SK-N-SH treated with all-trans-retinoic acid at 6 μM for 48 hours (cell line): Measurements from ENCODE around the gene HTR4.

ENCODE experiments used
- ATAC-seq: fragments of 200-7000 bp; cut with Tn5 transposase; 3 replicates; pipeline ENCODE4 v1.9.1; 2020; ENCODE audit warnings: mild to moderate bottlenecking, moderate library complexity
- ARNTL ChIP-seq: fragments of 450-650 bp; formaldehyde crosslinking; IDR thresholded peaks from 2 replicates; pipeline ENCODE4 v1.5.0; 2020; ENCODE audit warnings: low read depth, mild to moderate bottlenecking, moderate library complexity, borderline replicate concordance
- BACH2 ChIP-seq: fragments of 250-450 bp; sonication (Bioruptor Pico); IDR thresholded peaks from 2 replicates; pipeline ENCODE4 v1.9.0; 2021; ENCODE audit warnings: mild to moderate bottlenecking, borderline replicate concordance
- CREB5 ChIP-seq: fragments of 250-450 bp; sonication (Bioruptor Pico); IDR thresholded peaks from 2 replicates; pipeline ENCODE4 v1.5.1; 2020; ENCODE audit warnings: low read depth, mild to moderate bottlenecking, moderate library complexity
- CSDC2 ChIP-seq: fragments of 250-450 bp; sonication (Bioruptor Pico); IDR thresholded peaks from 2 replicates; pipeline ENCODE4 v1.5.0; 2020; ENCODE audit warnings: mild to moderate bottlenecking, moderate library complexity
- CSRNP3 ChIP-seq: fragments of 250-450 bp; sonication (Bioruptor Pico); IDR thresholded peaks from 2 replicates; pipeline ENCODE4 v1.5.1; 2021; ENCODE audit warnings: mild to moderate bottlenecking, moderate library complexity
- ESRRG ChIP-seq: fragments of 250-450 bp; sonication (Bioruptor Pico); IDR thresholded peaks from 2 replicates; pipeline ENCODE4 v1.6.1; 2021; ENCODE audit warnings: mild to moderate bottlenecking
- ISL1 ChIP-seq: fragments of 250-450 bp; sonication (Bioruptor Pico); IDR thresholded peaks from 2 replicates; pipeline ENCODE4 v2.1.2; 2022; ENCODE audit warnings: mild to moderate bottlenecking, moderate library complexity
- PATZ1 ChIP-seq: fragments of 250-450 bp; sonication (Bioruptor Pico); IDR thresholded peaks from 2 replicates; pipeline ENCODE4 v1.8.0; 2020; ENCODE audit warnings: mild to moderate bottlenecking, moderate library complexity, borderline replicate concordance
- POU6F1 ChIP-seq: fragments of 250-450 bp; sonication (Bioruptor Pico); IDR thresholded peaks from 2 replicates; pipeline ENCODE4 v1.8.0; 2021; ENCODE audit warnings: low read depth, mild to moderate bottlenecking, moderate library complexity, borderline replicate concordance
- RARB ChIP-seq: fragments of 250-450 bp; sonication (Bioruptor Pico); IDR thresholded peaks from 2 replicates; pipeline ENCODE4 v1.8.0; 2021; ENCODE audit warnings: mild to moderate bottlenecking, moderate library complexity
- TCF4 ChIP-seq: fragments of 250-450 bp; sonication (Bioruptor Pico); IDR thresholded peaks from 2 replicates; pipeline ENCODE4 v1.8.0; 2021; ENCODE audit warnings: mild to moderate bottlenecking, moderate library complexity, borderline replicate concordance
- TSHZ2 ChIP-seq: fragments of 250-450 bp; sonication (Bioruptor Pico); IDR thresholded peaks from 2 replicates; pipeline ENCODE4 v1.5.0; 2020; ENCODE audit warnings: mild to moderate bottlenecking, moderate library complexity
- ZC3H10 ChIP-seq: fragments of 250-450 bp; sonication (Bioruptor Pico); IDR thresholded peaks from 2 replicates; pipeline ENCODE4 v1.5.1; 2021; ENCODE audit warnings: mild to moderate bottlenecking, moderate library complexity
- ZFP3 ChIP-seq: fragments of 250-450 bp; sonication (Bioruptor Pico); IDR thresholded peaks from 2 replicates; pipeline ENCODE4 v1.5.0; 2020; ENCODE audit warnings: mild to moderate bottlenecking, moderate library complexity
- ZFP30 ChIP-seq: fragments of 450-650 bp; formaldehyde crosslinking; IDR thresholded peaks from 2 replicates; pipeline ENCODE4 v1.5.0; 2022; ENCODE audit warnings: mild to moderate bottlenecking, moderate library complexity
- ZNF565 ChIP-seq: fragments of 450-650 bp; formaldehyde crosslinking; conservative IDR thresholded peaks from 2 replicates; pipeline ENCODE4 v1.5.0; 2020; ENCODE audit warnings: low read depth, mild to moderate bottlenecking, moderate library complexity
- ZNF70 ChIP-seq: fragments of 450-650 bp; formaldehyde crosslinking; IDR thresholded peaks from 2 replicates; pipeline ENCODE4 v1.5.0; 2020; ENCODE audit warnings: mild to moderate bottlenecking, moderate library complexity
- ZNF8 ChIP-seq: fragments of 450-650 bp; formaldehyde crosslinking; IDR thresholded peaks from 2 replicates; pipeline ENCODE4 v1.5.0; 2020; ENCODE audit warnings: mild to moderate bottlenecking, moderate library complexity

Gene HTR4

GRCh38 chr5:148639081-148639480 lies 15.2 kb downstream of the HTR4 start:
- TF ChIP-seq ZNF8 (CRISPR knock-in tag) (no peak), CSDC2 (CRISPR knock-in tag) (no peak), BACH2 (CRISPR knock-in tag) (no peak), ZFP30 (no peak), TCF4 (CRISPR knock-in tag) (no peak), RARB (CRISPR knock-in tag) (no peak), PATZ1 (CRISPR knock-in tag) (no peak), ZNF565 (CRISPR knock-in tag) (no peak), CSRNP3 (CRISPR knock-in tag) (no peak)
- ATAC-seq = no peak

- ATAC-seq = no peak
- TF ChIP-seq ZFP3 (CRISPR knock-in tag) (no peak), ISL1 (CRISPR knock-in tag) (no peak), TSHZ2 (CRISPR knock-in tag) (no peak), ZNF565 (CRISPR knock-in tag) (no peak), ARNTL (CRISPR knock-in tag) (no peak), CREB5 (CRISPR knock-in tag) (no peak)
Measured at GRCh38 chr5:148636353-148636752, 18.0 kb downstream of the HTR4 start.

- ATAC-seq = no peak; the same call in 2 of the 3 replicates
- TF ChIP-seq ZNF8 (CRISPR knock-in tag) = 0 out of 2 replicates have a peak, but pooled peaks have one; percentile 12
- TF ChIP-seq ZNF70 = no peak
- no peak for TF ChIP-seq CSDC2 (CRISPR knock-in tag)
- no peak for TF ChIP-seq POU6F1
- TF ChIP-seq ESRRG (CRISPR knock-in tag) = no peak
- TF ChIP-seq CREB5 (CRISPR knock-in tag) = no peak
- peak; percentile 64 for TF ChIP-seq CSRNP3 (CRISPR knock-in tag)
- TF ChIP-seq ZC3H10 (CRISPR knock-in tag) = no peak
- TF ChIP-seq TSHZ2 (CRISPR knock-in tag) = peak; percentile 84
- no peak for TF ChIP-seq PATZ1 (CRISPR knock-in tag)
Measured at GRCh38 chr5:148635321-148636083, 18.8 kb downstream of the HTR4 start.
